ENCODE results near the gene CMYA5.
A peak's percentile ranks its signal among the peaks of the same experiment; 100 is the strongest.

CMYA5 gene

DNA sequence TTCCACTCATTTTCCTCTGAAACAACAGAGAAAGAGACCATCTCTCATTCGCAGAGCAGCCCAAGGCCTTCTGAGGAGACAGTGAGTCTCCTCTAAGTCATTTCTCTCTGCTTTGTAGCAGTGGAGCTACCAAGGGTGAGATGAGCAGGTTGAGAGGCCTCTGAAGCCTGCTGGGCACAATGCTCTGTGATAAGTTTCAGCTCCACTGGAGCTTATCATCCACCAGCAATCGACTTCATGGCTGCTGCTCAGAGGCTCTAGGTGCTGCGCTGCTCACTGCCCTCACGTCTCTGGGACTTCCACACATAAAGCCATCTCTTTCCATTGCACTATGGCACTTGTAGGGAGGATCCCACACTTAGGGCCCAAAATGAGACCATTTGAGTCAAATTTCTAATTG is 96.3 kb downstream of the CMYA5 start:
- TF ChIP-seq POLR2AphosphoS5 (IDR thresholded peaks at IDR 0.05; ENCODE audit: low read depth, low read length) (no peak), TAF1 (IDR thresholded peaks at IDR 0.05; ENCODE audit: borderline replicate concordance, low read depth, low read length) (no peak), POLR2A (IDR thresholded peaks at IDR 0.05; ENCODE audit: low read depth, low read length) (no peak)
- DNase-seq (ENCODE audit: insufficient read length) (no peak), FAIRE-seq (no peak)

GRCh38 chr5:79787448-79787847 is 97.8 kb downstream of the CMYA5 start:
- no peak for DNase-seq (ENCODE audit: insufficient read length)
- TF ChIP-seq TAF1 (IDR thresholded peaks at IDR 0.05; ENCODE audit: borderline replicate concordance, low read depth, low read length) (no peak), POLR2A (IDR thresholded peaks at IDR 0.05; ENCODE audit: low read depth, low read length) (no peak), POLR2AphosphoS5 (IDR thresholded peaks at IDR 0.05; ENCODE audit: low read depth, low read length) (no peak)
- FAIRE-seq = no peak

DNA sequence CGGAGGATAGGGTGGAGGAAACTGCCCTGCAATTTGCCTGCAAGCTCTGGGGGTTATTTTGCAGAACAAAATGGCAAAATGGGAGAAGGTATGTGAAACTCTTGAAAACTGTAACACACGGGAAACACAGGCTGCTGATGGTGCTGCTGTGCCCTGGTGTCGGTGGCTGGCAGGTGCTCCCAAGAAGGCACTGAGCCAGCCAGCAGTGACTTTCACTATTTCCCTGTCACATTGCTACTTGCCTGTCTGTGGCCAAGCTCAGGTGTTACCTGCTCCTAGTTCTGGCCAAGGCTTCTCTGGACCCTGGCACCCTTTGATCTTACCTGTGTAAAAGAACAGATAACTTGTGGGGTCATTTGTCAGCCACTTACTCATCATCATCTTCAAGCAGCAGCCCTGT is 102.2 kb downstream of the CMYA5 start:
- no peak for TF ChIP-seq POLR2A (IDR thresholded peaks at IDR 0.05; ENCODE audit: low read depth, low read length)
- no peak for TF ChIP-seq TAF1 (IDR thresholded peaks at IDR 0.05; ENCODE audit: borderline replicate concordance, low read depth, low read length)
- FAIRE-seq (no peak), DNase-seq (ENCODE audit: insufficient read length) (no peak)

DNA sequence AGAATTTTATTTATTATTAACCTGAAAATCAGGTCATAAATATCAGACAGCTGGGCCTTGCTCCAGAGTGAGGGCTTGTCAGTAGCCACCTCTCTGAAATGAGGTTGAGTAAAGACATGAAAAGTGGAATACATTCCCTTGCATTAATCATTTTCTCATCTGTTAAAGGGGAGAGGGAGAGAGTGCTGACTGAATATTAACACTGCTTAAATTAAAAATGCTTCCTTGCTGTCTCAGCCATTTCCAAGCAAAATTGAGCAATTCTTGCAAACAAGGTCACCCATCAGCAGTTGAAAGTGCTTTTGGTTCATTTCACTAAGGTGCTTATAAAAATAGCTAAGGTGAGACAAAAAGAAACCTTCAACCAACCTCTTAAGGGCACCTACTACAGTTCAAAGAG is 102.8 kb downstream of the CMYA5 start:
- DNase-seq (ENCODE audit: insufficient read length) = no peak
- no peak for TF ChIP-seq POLR2AphosphoS5 (IDR thresholded peaks at IDR 0.05; ENCODE audit: low read depth, low read length)
- no peak for TF ChIP-seq TAF1 (IDR thresholded peaks at IDR 0.05; ENCODE audit: borderline replicate concordance, low read depth, low read length)
- TF ChIP-seq POLR2A (IDR thresholded peaks at IDR 0.05; ENCODE audit: low read depth, low read length) = no peak
- no peak for FAIRE-seq

GRCh38 chr5:79793304-79793703 is 103.7 kb downstream of the CMYA5 start:
- FAIRE-seq (no peak), DNase-seq (ENCODE audit: insufficient read length) (no peak)
- no peak for TF ChIP-seq POLR2AphosphoS5 (IDR thresholded peaks at IDR 0.05; ENCODE audit: low read depth, low read length)
- TF ChIP-seq POLR2A (IDR thresholded peaks at IDR 0.05; ENCODE audit: low read depth, low read length) = no peak
- TF ChIP-seq TAF1 (IDR thresholded peaks at IDR 0.05; ENCODE audit: borderline replicate concordance, low read depth, low read length) = no peak

- TF ChIP-seq POLR2A (IDR thresholded peaks at IDR 0.05; ENCODE audit: low read depth, low read length) = no peak
- no peak for TF ChIP-seq TAF1 (IDR thresholded peaks at IDR 0.05; ENCODE audit: borderline replicate concordance, low read depth, low read length)
- TF ChIP-seq POLR2AphosphoS5 (IDR thresholded peaks at IDR 0.05; ENCODE audit: low read depth, low read length) = no peak
- DNase-seq (ENCODE audit: insufficient read length) (no peak), FAIRE-seq (no peak)
These were observed 104.1 kb downstream of the CMYA5 start for GRCh38 chr5:79793722-79794121.

DNA sequence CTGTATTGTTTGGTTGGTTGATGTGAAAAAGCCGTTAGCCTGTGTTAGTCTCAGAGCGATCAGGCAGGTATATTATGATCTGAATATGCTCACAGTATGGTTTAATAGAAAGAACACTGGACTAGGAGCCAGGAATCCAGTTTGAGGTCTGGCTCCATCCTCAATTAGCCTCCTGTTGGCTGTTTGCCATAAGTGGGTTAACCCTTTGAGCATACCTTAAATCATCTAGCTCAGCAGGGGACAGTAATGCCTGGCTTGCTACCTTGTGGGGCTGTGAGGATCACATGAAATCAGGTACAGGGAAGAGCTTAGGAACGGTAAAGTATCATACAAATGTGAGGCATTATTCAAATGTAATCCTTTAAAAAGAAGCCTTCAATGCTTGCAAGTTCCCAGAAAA is 104.7 kb downstream of the CMYA5 start:
- TF ChIP-seq POLR2AphosphoS5 (IDR thresholded peaks at IDR 0.05; ENCODE audit: low read depth, low read length) (no peak), POLR2A (IDR thresholded peaks at IDR 0.05; ENCODE audit: low read depth, low read length) (no peak), TAF1 (IDR thresholded peaks at IDR 0.05; ENCODE audit: borderline replicate concordance, low read depth, low read length) (no peak)
- no peak for FAIRE-seq
- no peak for DNase-seq (ENCODE audit: insufficient read length)

GRCh38 chr5:79795764-79796398 is 106.2 kb downstream of the CMYA5 start:
- TF ChIP-seq TAF1 (IDR thresholded peaks at IDR 0.05; ENCODE audit: borderline replicate concordance, low read depth, low read length) = no peak
- TF ChIP-seq POLR2AphosphoS5 (IDR thresholded peaks at IDR 0.05; ENCODE audit: low read depth, low read length) = no peak
- TF ChIP-seq POLR2A (IDR thresholded peaks at IDR 0.05; ENCODE audit: low read depth, low read length) = no peak
- no peak for DNase-seq (ENCODE audit: insufficient read length)
- no peak for FAIRE-seq

DNA sequence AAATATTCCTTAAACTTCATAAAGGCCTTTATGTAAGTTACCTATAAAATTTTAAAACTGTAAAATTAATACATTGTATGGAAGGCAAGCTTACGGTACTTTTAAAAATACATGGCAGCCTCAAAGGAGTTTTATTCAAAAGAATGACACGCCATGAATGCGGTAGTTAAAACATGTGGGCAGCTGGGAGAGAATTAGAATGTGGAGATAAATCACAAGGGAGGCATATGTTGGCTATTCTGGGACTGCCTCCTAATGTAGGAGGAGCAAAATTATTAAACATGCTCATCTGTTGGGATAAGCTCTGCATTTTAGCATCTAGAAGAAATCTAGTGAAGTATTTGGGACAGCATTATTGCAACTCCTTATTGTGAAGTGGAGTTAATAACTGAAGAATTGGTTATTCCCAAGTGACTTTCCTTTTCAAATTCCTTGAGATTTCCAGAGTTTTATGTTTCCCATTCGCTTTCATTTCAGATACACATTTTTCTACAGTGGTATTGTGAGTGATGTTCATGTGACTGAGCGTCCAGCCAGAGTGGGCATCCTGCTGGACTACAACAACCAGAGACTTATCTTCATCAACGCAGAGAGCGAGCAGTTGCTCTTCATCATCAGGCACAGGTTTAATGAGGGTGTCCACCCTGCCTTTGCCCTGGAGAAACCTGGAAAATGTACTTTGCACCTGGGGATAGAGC is 109.4 kb downstream of the CMYA5 start:
- TF ChIP-seq POLR2A (IDR thresholded peaks at IDR 0.05; ENCODE audit: low read depth, low read length) = no peak
- TF ChIP-seq POLR2AphosphoS5 (IDR thresholded peaks at IDR 0.05; ENCODE audit: low read depth, low read length) = no peak
- no peak for TF ChIP-seq TAF1 (IDR thresholded peaks at IDR 0.05; ENCODE audit: borderline replicate concordance, low read depth, low read length)
- FAIRE-seq (no peak), DNase-seq (ENCODE audit: insufficient read length) (no peak)

GRCh38 chr5:79800979-79801827 is 111.6 kb downstream of the CMYA5 start:
- peak; percentile 38 for FAIRE-seq
- no peak for TF ChIP-seq POLR2AphosphoS5 (IDR thresholded peaks at IDR 0.05; ENCODE audit: low read depth, low read length)
- TF ChIP-seq TAF1 (IDR thresholded peaks at IDR 0.05; ENCODE audit: borderline replicate concordance, low read depth, low read length) = no peak
- no peak for TF ChIP-seq POLR2A (IDR thresholded peaks at IDR 0.05; ENCODE audit: low read depth, low read length)
- no peak for DNase-seq (ENCODE audit: insufficient read length)

DNA sequence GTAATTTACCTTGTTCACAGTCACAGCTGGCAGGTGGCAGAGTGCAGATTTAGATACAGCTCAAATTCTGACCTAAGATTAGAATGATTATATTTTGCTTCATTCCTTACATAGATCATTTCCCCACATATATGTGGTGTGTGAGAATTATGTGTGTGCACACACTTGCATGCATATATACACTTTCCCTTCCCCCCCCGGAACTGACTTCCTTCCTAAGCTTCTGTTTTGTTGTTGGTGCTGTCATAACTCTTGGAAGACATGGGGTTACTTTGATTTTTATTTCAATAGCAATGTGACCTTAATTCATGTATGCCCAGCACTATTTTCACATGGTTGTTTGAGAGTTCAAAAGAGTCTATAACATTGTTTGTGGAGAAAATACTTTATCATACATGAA is 112.8 kb downstream of the CMYA5 start:
- no peak for TF ChIP-seq POLR2AphosphoS5 (IDR thresholded peaks at IDR 0.05; ENCODE audit: low read depth, low read length)
- TF ChIP-seq TAF1 (IDR thresholded peaks at IDR 0.05; ENCODE audit: borderline replicate concordance, low read depth, low read length) = no peak
- TF ChIP-seq POLR2A (IDR thresholded peaks at IDR 0.05; ENCODE audit: low read depth, low read length) = no peak
- DNase-seq (ENCODE audit: insufficient read length) = no peak
- FAIRE-seq = no peak
